ENCODE data around the gene EID2B. TPM values are rescaled to one million over a fixed set of nuclear protein-coding genes. Genes with fewer than 3 reads are reported as not detected.
A peak's percentile ranks its signal among the peaks of the same experiment; 100 is the strongest.

EID2B gene
- total and polyA plus RNA-seq, 2 donors from 2014 or later: 3.3 to 4.6 TPM

- no peak overlapping the region for H3K4me3 ChIP-seq (ENCODE audit: low read length in 3 of 3)
- FAIRE-seq (no peak), DNase-seq (no peak)
- peaks cover 0 to 5% (median 4%) of the 10 kb centered on the region in 3 donors for H3K4me1 ChIP-seq (ENCODE audit: control insufficient read depth in 2 of 3, insufficient read depth in 2 of 3, low read depth in 1 of 3, low read length in 3 of 3)
- H3K9ac ChIP-seq (ENCODE audit: low read length in 3 of 3): no peak overlapping the region
- H3K27ac ChIP-seq (ENCODE audit: low read depth in 2 of 2, low read length in 2 of 2): no peak overlapping the region
- intact Hi-C loops (cut with DNase I): no loop called here
- TF ChIP-seq CTCF (IDR thresholded peaks at IDR 0.05; ENCODE audit: borderline replicate concordance, extremely low read depth, insufficient read depth): no peak
- peaks cover 21% of the 10 kb centered on the region for H3K27me3 ChIP-seq (ENCODE audit: control insufficient read depth, insufficient read depth, low read length)
- H3K9me3 ChIP-seq (ENCODE audit: control insufficient read depth in 2 of 3, insufficient read depth in 1 of 3, low read length in 3 of 3): no peaks in the 10 kb centered on the region
- no peaks in the 10 kb centered on the region for H3K36me3 ChIP-seq (ENCODE audit: control insufficient read depth in 2 of 3, insufficient read depth in 3 of 3, low read length in 3 of 3)
These were observed 32.1 kb downstream of the EID2B start for GRCh38 chr19:39500543-39500942.

DNA sequence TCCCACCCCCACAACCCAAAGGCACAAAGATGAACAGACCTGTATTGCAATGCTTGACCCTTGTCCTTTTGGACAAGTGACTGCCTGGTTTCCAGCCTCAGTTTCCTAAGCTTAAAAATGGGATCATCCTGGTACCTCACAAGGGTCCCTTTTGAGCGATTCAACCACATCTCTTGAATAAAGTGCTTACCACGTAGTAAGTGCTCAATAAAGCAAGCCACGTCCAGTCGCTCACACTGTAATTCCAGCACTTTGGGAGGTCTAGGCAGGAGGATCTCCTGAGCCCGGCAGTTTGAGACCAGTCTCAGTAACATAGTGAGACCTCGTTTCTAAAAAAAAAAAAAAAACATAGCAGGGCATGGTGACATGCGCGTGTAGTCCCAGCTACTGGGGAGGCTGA lies 32.7 kb downstream of the EID2B start:
- Histone ChIP-seq H3K36me3 (ENCODE audit: control insufficient read depth in 2 of 3, insufficient read depth in 3 of 3, low read length in 3 of 3) (no peaks in the 10 kb centered on the region), H3K9me3 (ENCODE audit: control insufficient read depth in 2 of 3, insufficient read depth in 1 of 3, low read length in 3 of 3) (no peaks in the 10 kb centered on the region), H3K4me1 (ENCODE audit: control insufficient read depth in 2 of 3, insufficient read depth in 2 of 3, low read depth in 1 of 3, low read length in 3 of 3) (peaks cover 0 to 5% (median 4%) of the 10 kb centered on the region in 3 donors), H3K9ac (ENCODE audit: low read length in 3 of 3) (no peak overlapping the region), H3K27me3 (ENCODE audit: control insufficient read depth, insufficient read depth, low read length) (peaks cover 21% of the 10 kb centered on the region), H3K4me3 (ENCODE audit: low read length in 3 of 3) (no peak overlapping the region), H3K27ac (ENCODE audit: low read depth in 2 of 2, low read length in 2 of 2) (no peak overlapping the region)
- FAIRE-seq: no peak
- no peak for TF ChIP-seq CTCF (IDR thresholded peaks at IDR 0.05; ENCODE audit: borderline replicate concordance, extremely low read depth, insufficient read depth)
- DNase-seq: no peak
- intact Hi-C loops (cut with DNase I): no loop called here

DNA sequence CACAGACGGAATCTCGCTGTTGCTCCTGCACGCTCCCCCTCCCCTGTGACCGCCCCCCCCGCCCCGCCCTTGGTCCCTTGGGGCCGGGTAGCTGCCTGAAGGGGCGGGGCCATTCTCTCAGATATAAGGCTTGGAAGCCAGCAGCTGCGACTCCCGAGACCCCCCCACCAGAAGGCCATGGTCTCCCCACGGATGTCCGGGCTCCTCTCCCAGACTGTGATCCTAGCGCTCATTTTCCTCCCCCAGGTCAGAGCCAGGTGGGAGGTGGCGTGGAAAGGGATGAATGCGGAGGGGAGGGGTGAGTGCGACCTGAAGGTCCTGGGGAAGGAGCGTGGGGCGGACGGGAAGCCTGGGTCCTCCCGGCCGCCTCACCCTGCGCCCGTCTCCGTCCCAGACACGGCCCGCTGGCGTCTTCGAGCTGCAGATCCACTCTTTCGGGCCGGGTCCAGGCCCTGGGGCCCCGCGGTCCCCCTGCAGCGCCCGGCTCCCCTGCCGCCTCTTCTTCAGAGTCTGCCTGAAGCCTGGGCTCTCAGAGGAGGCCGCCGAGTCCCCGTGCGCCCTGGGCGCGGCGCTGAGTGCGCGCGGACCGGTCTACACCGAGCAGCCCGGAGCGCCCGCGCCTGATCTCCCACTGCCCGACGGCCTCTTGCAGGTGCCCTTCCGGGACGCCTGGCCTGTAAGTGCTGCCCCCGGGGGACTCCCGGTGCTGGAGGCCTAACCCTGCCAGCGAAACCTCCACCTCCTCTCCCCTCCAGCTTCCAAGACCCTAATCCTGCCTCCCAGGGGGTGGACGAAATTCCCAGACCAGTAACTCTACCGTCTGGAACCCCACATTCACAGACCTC lies 33.6 kb downstream of the EID2B start, which contains the start of gene DLL3:
Gene DLL3, plus strand, starts transcription at position 150 of the 845 bp plus-strand sequence. Its CDS starts 28 bp downstream, at position 178.
- no peak within 1 kb of the TSS for H3K9ac ChIP-seq (ENCODE audit: low read length in 3 of 3)

More for the DNA sequence above, 33.6 kb downstream of the EID2B start, which contains the start of gene DLL3:
- Histone ChIP-seq H3K27ac (ENCODE audit: low read depth in 2 of 2, low read length in 2 of 2) (no peak within 1 kb of the TSS), H3K4me3 (ENCODE audit: low read length in 3 of 3) (peak within 1 kb of the TSS in 1 of 3 donors; percentile 30), H3K4me1 (ENCODE audit: control insufficient read depth in 2 of 3, insufficient read depth in 2 of 3, low read depth in 1 of 3, low read length in 3 of 3) (peaks cover 0 to 5% (median 4%) of the 10 kb centered on the region in 3 donors), H3K9me3 (ENCODE audit: control insufficient read depth in 2 of 3, insufficient read depth in 1 of 3, low read length in 3 of 3) (no peaks in the 10 kb centered on the region), H3K36me3 (ENCODE audit: control insufficient read depth in 2 of 3, insufficient read depth in 3 of 3, low read length in 3 of 3) (no peaks in the 10 kb centered on the region), H3K27me3 (ENCODE audit: control insufficient read depth, insufficient read depth, low read length) (peaks cover 21% of the 10 kb centered on the region)
- no peak for TF ChIP-seq CTCF (IDR thresholded peaks at IDR 0.05; ENCODE audit: borderline replicate concordance, extremely low read depth, insufficient read depth)
- intact Hi-C loops (cut with DNase I): no loop called here
- DNase-seq (peak in 2 of 5 donors; percentile 16 to 72), FAIRE-seq (no peak)

All from kidney (tissue), 14 donors.